CD14-positive monocyte (primary cell): Measurements from ENCODE around the gene ZCCHC2. TPM values are rescaled to one million over a fixed set of nuclear protein-coding genes. Genes with fewer than 3 reads are reported as not detected.

Experiments
- DNase-seq, 3 donors: peaks; one replicate each; pipeline ENCODE4 v3.0.0-alpha.2; 2011 to 2022
- H2AFZ ChIP-seq: 2 replicates; pipeline ENCODE4 v1.6.0; 2012; ENCODE audit warnings: mild to moderate bottlenecking, low read depth, low read length, inconsistent platforms; ENCODE audit not compliant: insufficient read depth, poor library complexity, severe bottlenecking
- H3K27ac ChIP-seq, 2 donors: 1 replicate in 1 of 2; 2 replicates in 1 of 2; pipeline ENCODE4 v1.5.1; 2012 to 2013; ENCODE audit warnings: low read length in 2 of 2, control low read depth in 1 of 2, inconsistent platforms in 1 of 2, low read depth in 1 of 2, mild to moderate bottlenecking in 1 of 2
- H3K27me3 ChIP-seq, 2 donors: one replicate each; pipeline versions ENCODE4 v1.6.0 to v1.6.1; 2011 to 2013; ENCODE audit warnings: low read length in 2 of 2; ENCODE audit not compliant: control insufficient read depth in 2 of 2, insufficient read depth in 2 of 2
- H3K36me3 ChIP-seq, 2 donors: replicated peaks in 1 of 2; 1 replicate in 1 of 2; 2 replicates in 1 of 2; pipeline versions ENCODE4 v1.5.1 to v1.6.1; 2012 to 2013; ENCODE audit warnings: low read length in 2 of 2, control low read depth in 1 of 2, inconsistent platforms in 1 of 2, mild to moderate bottlenecking in 1 of 2; ENCODE audit not compliant: insufficient read depth in 2 of 2, control insufficient read depth in 1 of 2
- H3K4me1 ChIP-seq, 2 donors: 1 replicate in 1 of 2; 2 replicates in 1 of 2; pipeline versions ENCODE4 v1.5.1 to v1.6.1; 2012 to 2013; ENCODE audit warnings: low read length in 2 of 2, control low read depth in 1 of 2, inconsistent platforms in 1 of 2, mild to moderate bottlenecking in 1 of 2, moderate library complexity in 1 of 2; ENCODE audit not compliant: insufficient read depth in 2 of 2, control insufficient read depth in 1 of 2
- H3K4me2 ChIP-seq: replicated peaks from 2 replicates; pipeline ENCODE3; 2012; ENCODE audit warnings: low read length, moderate library complexity, mild to moderate bottlenecking; ENCODE audit not compliant: poor library complexity, severe bottlenecking; ENCODE audit errors: extremely low read depth
- H3K4me3 ChIP-seq, 3 experiments: fragments of 200-600 bp in 1 of 3; sonication (generic) in 1 of 3; replicated peaks in 1 of 3; 1 replicate in 2 of 3; 2 replicates in 1 of 3; pipeline ENCODE4 v1.5.1; 2011 to 2013; ENCODE audit warnings: low read length in 3 of 3, mild to moderate bottlenecking in 3 of 3, control low read depth in 2 of 3, low read depth in 2 of 3, inconsistent platforms in 1 of 3, moderate library complexity in 1 of 3
- H3K79me2 ChIP-seq: 2 replicates; pipeline ENCODE4 v1.6.0; 2012; ENCODE audit warnings: mild to moderate bottlenecking, control low read depth, inconsistent platforms, low read length, moderate library complexity; ENCODE audit not compliant: insufficient read depth
- H3K9ac ChIP-seq: 2 replicates; pipeline ENCODE4 v1.6.0; 2017; ENCODE audit warnings: low read length, mild to moderate bottlenecking; ENCODE audit not compliant: insufficient read depth, poor library complexity, severe bottlenecking
- H3K9me3 ChIP-seq, 2 donors: replicated peaks in 1 of 2; 1 replicate in 1 of 2; 2 replicates in 1 of 2; pipeline versions ENCODE4 v1.5.1 to v1.6.1; 2012 to 2013; ENCODE audit warnings: low read length in 2 of 2, control low read depth in 1 of 2; ENCODE audit not compliant: control insufficient read depth in 1 of 2, insufficient read depth in 1 of 2
- H4K20me1 ChIP-seq: 2 replicates; pipeline ENCODE4 v1.6.0; 2012; ENCODE audit warnings: mild to moderate bottlenecking, low read length, control low read depth, moderate library complexity; ENCODE audit not compliant: insufficient read depth
- H3K27ac Mint-ChIP-seq, 7 donors: one replicate each; pipeline ENCODE4 v1.8.0; 2020; ENCODE audit warnings: mild to moderate bottlenecking in 7 of 7, mixed read lengths in 7 of 7, moderate library complexity in 6 of 7, inconsistent platforms in 2 of 7
- H3K27me3 Mint-ChIP-seq, 3 donors: one replicate each; pipeline ENCODE4 v1.8.0; 2021 to 2022; ENCODE audit warnings: low read depth in 3 of 3, mild to moderate bottlenecking in 3 of 3, mixed read lengths in 3 of 3, moderate library complexity in 3 of 3, inconsistent platforms in 1 of 3
- H3K36me3 Mint-ChIP-seq, 2 donors: one replicate each; pipeline ENCODE4 v1.8.0; 2020; ENCODE audit warnings: mixed read lengths in 2 of 2, inconsistent platforms in 1 of 2, mild to moderate bottlenecking in 1 of 2
- H3K4me1 Mint-ChIP-seq: one replicate; pipeline ENCODE4 v1.8.0; 2020; ENCODE audit warnings: mild to moderate bottlenecking, mixed read lengths
- H3K4me3 Mint-ChIP-seq, 2 donors: one replicate each; pipeline ENCODE4 v1.8.0; 2020; ENCODE audit warnings: mild to moderate bottlenecking in 2 of 2, mixed read lengths in 2 of 2, moderate library complexity in 1 of 2
- H3K9me3 Mint-ChIP-seq, 7 donors: one replicate each; pipeline ENCODE4 v1.8.0; 2020 to 2022; ENCODE audit warnings: mixed read lengths in 7 of 7, mild to moderate bottlenecking in 6 of 7, moderate library complexity in 6 of 7, inconsistent platforms in 2 of 7
- WGBS: methylation state at CpG from one replicate; pipeline ENCODE4 v1.1.5; 2013; ENCODE audit warnings: missing lambda C conversion rate; ENCODE audit not compliant: insufficient coverage; 5-methylcytosine and 5-hydroxymethylcytosine counted together
- intact Hi-C, 2 donors: fragments of 100-400 bp; cut with micrococcal nuclease; formaldehyde crosslinking; loops; one replicate each; pipeline versions ENCODE4 v1.15.0 to v1.15.1; 2023
- polyA plus RNA-seq, 3 donors: library from polyadenylated mRNA; depleted of rRNA in 1 of 3; unstranded in 2 of 3; stranded (reverse) in 1 of 3; fragments of 300-500 nt in 2 of 3; fragments of >200 nt in 1 of 3; fragmentation: Illumina TruSeq in 2 of 3; gene quantifications; 1 replicate in 2 of 3; 2 replicates in 1 of 3; pipeline ENCODE4 v1.2.3, GENCODE V29; 2012 to 2021
- TF ChIP-seq, protein P1 (sequence below): fragments of 200-600 bp; IDR thresholded peaks from one replicate; pipeline ENCODE4 v1.8.0; 2022; ENCODE audit warnings: antibody characterized with exemption, mild to moderate bottlenecking

ZCCHC2 gene
- polyA plus RNA-seq, 3 donors, result 0.59 to 24.9 (median 0.71) TPM

DNA sequence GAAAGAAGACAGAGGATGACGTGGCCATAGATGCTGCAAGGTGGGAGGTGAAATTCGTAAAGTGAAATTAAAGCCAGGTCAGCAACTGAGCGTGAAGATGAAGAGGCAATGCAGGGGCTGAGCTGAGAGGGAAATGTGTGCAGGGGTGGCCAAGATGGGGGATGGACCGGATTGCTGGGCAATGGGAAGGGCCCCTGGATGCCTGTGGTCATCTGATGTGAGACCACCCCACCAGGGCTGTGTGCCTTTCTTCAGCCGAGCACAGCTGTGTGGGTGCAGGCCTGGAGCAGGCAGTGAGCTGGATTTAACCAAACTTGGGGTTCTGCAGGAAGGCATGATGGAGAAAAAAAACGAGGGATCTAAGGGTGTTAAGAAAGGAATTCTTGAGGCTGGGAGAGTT lies 80.4 kb downstream of the ZCCHC2 start:
- peaks cover 0 to 18% of the 10 kb centered on the region in 2 donors for H3K27me3 ChIP-seq
- H3K27ac ChIP-seq, result no peak overlapping the region
- H3K4me2 ChIP-seq, result no peak overlapping the region
- Mint-ChIP-seq H3K27ac (no peak overlapping the region), H3K4me3 (no peak overlapping the region), H3K9me3 (peaks cover 0 to 4% (median 2%) of the 10 kb centered on the region in 7 donors), H3K4me1 (no peaks in the 10 kb centered on the region), H3K27me3 (peaks cover 15 to 22% (median 20%) of the 10 kb centered on the region in 3 donors), H3K36me3 (no peaks in the 10 kb centered on the region)
- no peak overlapping the region for H3K4me3 ChIP-seq
- 89% methylated on average over 6 of the region's 6 CpGs for WGBS
- H3K4me1 ChIP-seq, result no peaks in the 10 kb centered on the region
- intact Hi-C loops, result no loop called here
- no peak overlapping the region for H3K9ac ChIP-seq
- no peaks in the 10 kb centered on the region for H3K9me3 ChIP-seq
- DNase-seq, result no peak
- no peak overlapping the region for H2AFZ ChIP-seq
- no peaks in the 10 kb centered on the region for H4K20me1 ChIP-seq
- TF ChIP-seq, protein P1, sequence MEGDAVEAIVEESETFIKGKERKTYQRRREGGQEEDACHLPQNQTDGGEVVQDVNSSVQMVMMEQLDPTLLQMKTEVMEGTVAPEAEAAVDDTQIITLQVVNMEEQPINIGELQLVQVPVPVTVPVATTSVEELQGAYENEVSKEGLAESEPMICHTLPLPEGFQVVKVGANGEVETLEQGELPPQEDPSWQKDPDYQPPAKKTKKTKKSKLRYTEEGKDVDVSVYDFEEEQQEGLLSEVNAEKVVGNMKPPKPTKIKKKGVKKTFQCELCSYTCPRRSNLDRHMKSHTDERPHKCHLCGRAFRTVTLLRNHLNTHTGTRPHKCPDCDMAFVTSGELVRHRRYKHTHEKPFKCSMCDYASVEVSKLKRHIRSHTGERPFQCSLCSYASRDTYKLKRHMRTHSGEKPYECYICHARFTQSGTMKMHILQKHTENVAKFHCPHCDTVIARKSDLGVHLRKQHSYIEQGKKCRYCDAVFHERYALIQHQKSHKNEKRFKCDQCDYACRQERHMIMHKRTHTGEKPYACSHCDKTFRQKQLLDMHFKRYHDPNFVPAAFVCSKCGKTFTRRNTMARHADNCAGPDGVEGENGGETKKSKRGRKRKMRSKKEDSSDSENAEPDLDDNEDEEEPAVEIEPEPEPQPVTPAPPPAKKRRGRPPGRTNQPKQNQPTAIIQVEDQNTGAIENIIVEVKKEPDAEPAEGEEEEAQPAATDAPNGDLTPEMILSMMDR, result no peak
- H3K79me2 ChIP-seq, result no peaks in the 10 kb centered on the region
- H3K36me3 ChIP-seq, result no peaks in the 10 kb centered on the region

DNA sequence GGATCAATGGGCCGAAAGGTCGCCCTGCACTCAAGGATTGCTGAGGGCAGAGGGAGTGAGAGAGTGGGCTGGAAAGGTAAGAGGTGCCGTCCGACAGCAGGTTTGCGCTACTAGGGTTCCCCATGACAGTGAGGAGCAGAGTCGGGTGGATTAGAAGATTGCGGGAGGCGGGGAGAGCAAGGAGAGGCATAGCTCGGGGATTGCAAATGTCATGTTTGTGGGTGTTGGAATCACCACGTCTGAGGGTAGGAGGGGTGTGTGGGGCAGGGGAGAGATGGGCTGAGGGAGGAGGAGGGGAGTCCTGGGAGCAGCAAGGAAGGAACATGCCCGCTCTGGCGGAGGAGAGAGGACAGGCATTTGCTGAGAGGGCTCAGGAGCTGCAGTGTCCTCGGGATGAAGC lies 81.2 kb downstream of the ZCCHC2 start:
- H3K9ac ChIP-seq, result no peak overlapping the region
- 92% methylated on average over 13 of the region's 13 CpGs for WGBS
- H3K27me3 Mint-ChIP-seq, result peaks cover 7 to 16% (median 15%) of the 10 kb centered on the region in 3 donors
- H3K4me2 ChIP-seq, result no peak overlapping the region
- no peaks in the 10 kb centered on the region for H3K9me3 ChIP-seq
- no peak overlapping the region for H3K27ac ChIP-seq
- H4K20me1 ChIP-seq, result no peaks in the 10 kb centered on the region
- H3K27ac Mint-ChIP-seq, result no peak overlapping the region
- no peaks in the 10 kb centered on the region for H3K4me1 Mint-ChIP-seq
- no peaks in the 10 kb centered on the region for H3K79me2 ChIP-seq
- TF ChIP-seq, protein P1, result no peak
- H3K4me3 Mint-ChIP-seq, result no peak overlapping the region
- intact Hi-C loops, result no loop called here
- H2AFZ ChIP-seq, result no peak overlapping the region
- H3K9me3 Mint-ChIP-seq, result peaks cover 0 to 4% (median 2%) of the 10 kb centered on the region in 7 donors
- H3K27me3 ChIP-seq, result peaks cover 0 to 10% of the 10 kb centered on the region in 2 donors
- no peaks in the 10 kb centered on the region for H3K36me3 Mint-ChIP-seq
- no peak for DNase-seq
- no peaks in the 10 kb centered on the region for H3K4me1 ChIP-seq
- no peaks in the 10 kb centered on the region for H3K36me3 ChIP-seq
- H3K4me3 ChIP-seq, result no peak overlapping the region
